Mesodermal cell (in vitro differentiated cells): ENCODE data around the gene CHST5.
"Not testable (repeated sequence)": the region's sequence is repeated elsewhere in the genome, so short reads cannot be mapped to it uniquely, and the experiment has no call there.

ENCODE experiments used
- H3K27ac ChIP-seq: 2 replicates; pipeline ENCODE4 v1.7.0; 2013; ENCODE audit warnings: mild to moderate bottlenecking, low read depth, low read length, moderate library complexity; ENCODE audit not compliant: severe bottlenecking
- H3K36me3 ChIP-seq: 2 replicates; pipeline ENCODE4 v1.7.1; 2013; ENCODE audit warnings: mild to moderate bottlenecking, low read length, moderate library complexity; ENCODE audit not compliant: control insufficient read depth, insufficient read depth
- H3K4me1 ChIP-seq: one replicate; pipeline ENCODE4 v1.7.1; 2013; ENCODE audit warnings: mild to moderate bottlenecking, low read length; ENCODE audit not compliant: insufficient read depth, control insufficient read depth, poor library complexity, severe bottlenecking
- H3K4me3 ChIP-seq: 2 replicates; pipeline ENCODE4 v1.7.0; 2013; ENCODE audit warnings: low read length, control low read depth, mild to moderate bottlenecking; ENCODE audit not compliant: insufficient read depth, poor library complexity, severe bottlenecking; ENCODE audit errors: extremely low read depth
- H3K9me3 ChIP-seq: 2 replicates; pipeline ENCODE4 v1.7.1; 2013; ENCODE audit warnings: mild to moderate bottlenecking, low read length, moderate library complexity; ENCODE audit not compliant: control insufficient read depth
- WGBS, 2 experiments: methylation state at CpG; one replicate each; pipeline ENCODE4 v1.1.5; 2013; ENCODE audit warnings: missing lambda C conversion rate in 2 of 2; ENCODE audit not compliant: insufficient coverage in 2 of 2; 5-methylcytosine and 5-hydroxymethylcytosine counted together

The CHST5 gene

DNA sequence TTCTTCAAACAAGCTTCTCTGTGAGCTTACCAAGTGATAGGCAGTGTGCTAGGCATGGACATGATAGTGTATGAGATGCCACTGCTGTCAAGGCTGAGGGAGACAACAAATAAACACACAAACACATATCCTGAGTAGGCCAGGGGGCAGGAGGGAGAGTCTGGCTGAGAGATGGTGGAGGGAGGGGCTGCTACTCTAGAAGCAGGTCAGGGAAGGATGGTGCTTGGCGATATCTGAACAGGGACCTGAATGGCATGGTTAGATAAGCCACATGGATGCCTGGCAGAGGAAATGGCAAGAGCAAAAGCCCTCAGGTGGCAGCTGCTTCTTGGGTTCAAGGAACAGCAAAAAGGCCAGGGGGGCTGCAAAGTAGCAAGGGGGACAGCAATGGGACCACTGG, 32.1 kb downstream of the CHST5 start:
- 86 to 100% methylated on average over 1 of the region's 1 CpG for WGBS, 2 experiments
- Histone ChIP-seq H3K36me3 (no peaks in the 10 kb centered on the region), H3K4me1 (no peaks in the 10 kb centered on the region), H3K4me3 (no peak overlapping the region), H3K27ac (no peak overlapping the region), H3K9me3 (no peaks in the 10 kb centered on the region)

GRCh38 chr16:75502916-75503605, 32.8 kb downstream of the CHST5 start:
- H3K4me3 ChIP-seq, result no peak overlapping the region
- H3K36me3 ChIP-seq, result no peaks in the 10 kb centered on the region
- no peaks in the 10 kb centered on the region for H3K4me1 ChIP-seq
- H3K9me3 ChIP-seq, result no peaks in the 10 kb centered on the region
- no peak overlapping the region for H3K27ac ChIP-seq
- WGBS, 2 experiments, result 90 to 91% methylated on average over 3 of the region's 4 CpGs

GRCh38 chr16:75501820-75502219, 34.1 kb downstream of the CHST5 start:
- not testable (repeated sequence) for H3K27ac ChIP-seq, H3K4me3 ChIP-seq, H3K4me1 ChIP-seq, H3K36me3 ChIP-seq, H3K9me3 ChIP-seq
- WGBS, 2 experiments, result 80% methylated on average over 1 of the region's 6 CpGs

DNA sequence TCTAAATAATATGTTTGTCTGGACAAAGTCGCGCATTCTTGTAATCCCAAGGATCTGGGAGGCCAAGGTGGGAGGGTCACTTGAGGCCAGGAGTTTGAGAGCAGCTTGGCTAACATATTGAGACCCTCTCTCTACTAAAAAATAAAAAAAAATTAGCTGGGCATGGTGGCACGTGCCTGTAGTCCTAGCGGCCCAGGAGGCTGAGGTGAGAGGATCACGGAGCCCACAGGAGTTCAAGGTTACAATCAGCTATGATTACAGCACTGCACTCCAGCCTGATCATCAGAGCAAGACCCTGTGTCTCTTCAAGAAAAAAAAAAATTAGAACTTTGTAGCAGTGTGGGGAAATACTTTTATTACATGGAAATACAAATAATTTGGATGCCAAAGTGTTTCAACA, 34.5 kb downstream of the CHST5 start:
- Histone ChIP-seq H3K9me3 (no peaks in the 10 kb centered on the region), H3K36me3 (no peaks in the 10 kb centered on the region), H3K27ac (no peak overlapping the region), H3K4me1 (no peaks in the 10 kb centered on the region), H3K4me3 (no peak overlapping the region)
- 100% methylated on average over 4 of the region's 5 CpGs; no CpG with 5 or more reads in 1 of the 2 experiments for WGBS, 2 experiments

DNA sequence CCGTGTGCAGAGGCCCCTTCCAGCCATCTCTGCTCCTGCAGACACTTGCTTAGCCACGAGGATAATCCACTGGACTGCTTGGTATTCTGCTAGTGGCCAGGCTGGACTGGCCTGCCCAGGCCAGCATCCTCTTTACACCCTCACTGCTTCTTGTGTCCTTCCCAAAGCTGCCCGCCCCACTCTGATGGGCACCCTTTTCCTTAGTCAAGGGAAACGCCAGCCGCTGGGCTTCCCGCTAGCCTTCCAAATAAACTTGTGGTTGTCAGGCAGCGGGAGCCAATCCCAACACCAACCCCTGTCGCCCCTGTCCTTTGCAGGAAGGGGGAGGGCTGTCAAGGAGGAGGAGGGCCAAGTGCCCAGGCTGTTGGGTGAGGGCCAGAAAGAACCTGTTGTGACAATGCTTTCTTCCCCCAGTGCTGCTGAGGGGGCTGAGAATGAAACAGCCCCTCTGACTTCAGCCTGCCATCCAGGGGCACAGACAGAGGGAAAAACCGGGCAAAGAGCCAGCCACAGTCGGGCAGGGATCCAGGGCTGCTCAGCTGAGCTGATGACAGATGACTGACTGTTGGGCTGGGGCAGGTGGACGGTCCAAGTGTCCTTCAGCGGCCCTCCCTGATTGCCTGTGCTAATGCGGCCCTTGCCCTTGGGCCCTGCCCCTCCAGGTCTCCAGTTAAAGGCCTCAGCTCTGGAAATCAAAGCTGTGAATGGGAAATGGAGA, 37.1 kb downstream of the CHST5 start:
- not testable (repeated sequence) for H3K4me3 ChIP-seq, H3K4me1 ChIP-seq, H3K27ac ChIP-seq, H3K36me3 ChIP-seq, H3K9me3 ChIP-seq
- WGBS, 2 experiments, result 66 to 90% methylated on average over 3 of the region's 13 CpGs

GRCh38 chr16:75497558-75497957, 38.4 kb downstream of the CHST5 start:
- Histone ChIP-seq H3K9me3 (no peaks in the 10 kb centered on the region), H3K27ac (no peak overlapping the region), H3K4me1 (no peaks in the 10 kb centered on the region), H3K4me3 (no peak overlapping the region), H3K36me3 (no peaks in the 10 kb centered on the region)
- 89 to 92% methylated on average over 4 of the region's 4 CpGs for WGBS, 2 experiments

DNA sequence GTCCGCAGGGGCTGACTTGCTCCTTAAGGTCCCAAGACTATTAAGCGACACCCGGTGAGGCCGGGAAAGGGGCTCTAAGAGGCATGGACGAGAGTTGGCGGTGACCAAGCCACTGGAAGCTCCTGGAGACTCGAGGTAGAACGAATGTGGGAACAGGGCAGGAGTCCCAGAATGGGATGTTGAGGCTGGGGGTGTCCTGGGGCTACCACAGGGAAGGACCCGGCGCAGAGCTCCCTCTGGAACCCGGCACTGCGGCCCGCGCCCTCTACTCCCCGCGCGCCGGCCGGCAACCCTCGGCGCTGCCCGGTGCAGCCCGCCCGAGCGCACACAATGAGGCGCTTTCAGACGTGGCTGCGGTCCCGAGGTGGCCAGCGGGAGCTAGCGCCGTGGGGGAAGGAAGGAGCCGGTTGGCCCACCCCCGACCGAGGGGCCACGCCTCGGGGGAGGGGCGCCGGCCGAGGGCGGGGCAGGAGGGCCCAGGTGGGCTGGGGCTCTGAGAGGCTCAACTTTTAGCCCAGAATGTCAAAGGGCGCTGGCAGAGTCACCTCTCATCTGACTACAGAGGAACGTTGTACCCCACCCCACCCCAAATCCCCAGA, 40.7 kb downstream of the CHST5 start, which contains the start of gene CHST6:
TSS of gene CHST6 (minus strand) at position 366 of the 599 bp plus-strand sequence. CDS start 15,613 bp downstream, outside the sequence.
- no peaks in the 10 kb centered on the region for H3K4me1 ChIP-seq
- H3K4me3 ChIP-seq, result peak within 1 kb of the TSS; percentile 49
- WGBS, 2 experiments, result 0 to 1% methylated on average over 21 to 35 of the region's 43 CpGs
- no peaks in the 10 kb centered on the region for H3K9me3 ChIP-seq
- no peak within 1 kb of the TSS for H3K27ac ChIP-seq
- H3K36me3 ChIP-seq, result no peaks in the 10 kb centered on the region

GRCh38 chr16:75494661-75495075, 41.2 kb downstream of the CHST5 start:
- Histone ChIP-seq H3K4me1 (no peaks in the 10 kb centered on the region), H3K4me3 (peak overlapping the region; percentile 49), H3K36me3 (no peaks in the 10 kb centered on the region), H3K9me3 (no peaks in the 10 kb centered on the region), H3K27ac (no peak overlapping the region)
- 3 to 4% methylated on average over 23 to 25 of the region's 26 CpGs for WGBS, 2 experiments

DNA sequence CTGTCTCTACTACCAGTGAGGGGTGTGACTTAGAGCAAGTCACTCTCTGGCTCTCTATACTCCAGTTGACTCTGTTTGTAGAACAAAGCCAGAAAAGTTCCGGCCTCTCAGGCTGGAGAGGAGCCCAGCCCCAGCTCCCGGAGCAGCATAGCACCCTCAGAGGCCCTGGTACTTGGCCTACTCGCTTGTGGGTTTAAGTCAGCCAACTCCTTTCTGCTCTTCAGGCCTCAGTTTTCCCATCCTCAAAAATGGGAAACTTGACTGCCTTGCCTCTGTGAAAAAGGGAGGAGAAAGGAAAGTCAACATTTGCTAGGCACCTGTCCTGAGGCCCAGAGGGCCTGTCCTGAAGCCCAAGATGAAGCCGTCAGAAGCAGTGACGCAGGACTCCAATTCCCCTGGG, 41.7 kb downstream of the CHST5 start:
- Histone ChIP-seq H3K27ac (no peak overlapping the region), H3K9me3 (no peaks in the 10 kb centered on the region), H3K4me3 (peak overlapping the region; percentile 49), H3K36me3 (no peaks in the 10 kb centered on the region), H3K4me1 (no peaks in the 10 kb centered on the region)
- 74 to 86% methylated on average over 3 to 4 of the region's 5 CpGs for WGBS, 2 experiments

DNA sequence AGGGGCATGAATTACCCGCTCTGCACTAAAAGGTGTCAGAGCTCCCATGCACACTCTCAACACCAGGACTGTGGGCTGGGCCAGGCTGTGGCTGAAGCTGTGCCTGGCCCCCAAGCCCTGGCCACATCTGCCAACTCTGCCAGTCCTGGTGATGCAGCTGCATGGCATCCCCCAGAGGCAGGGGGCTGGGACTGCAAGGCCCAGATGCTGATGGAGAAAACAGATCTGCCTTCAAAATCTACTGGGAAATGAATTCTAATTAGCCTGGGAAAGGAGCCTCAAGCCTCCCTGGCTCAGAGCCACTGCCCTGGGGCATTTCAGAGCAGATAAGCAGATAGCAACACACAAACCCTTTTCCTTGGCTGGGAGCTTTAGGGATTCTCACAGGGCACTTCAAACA, 44.0 kb downstream of the CHST5 start:
- Histone ChIP-seq H3K36me3 (no peaks in the 10 kb centered on the region), H3K4me3 (no peak overlapping the region), H3K4me1 (no peaks in the 10 kb centered on the region), H3K9me3 (no peaks in the 10 kb centered on the region), H3K27ac (no peak overlapping the region)
- WGBS, 2 experiments, result 75% methylated on average over 1 of the region's 1 CpG; no CpG with 5 or more reads in 1 of the 2 experiments

- no peaks in the 10 kb centered on the region for H3K9me3 ChIP-seq
- no peak overlapping the region for H3K27ac ChIP-seq
- H3K4me1 ChIP-seq, result no peaks in the 10 kb centered on the region
- no peak overlapping the region for H3K4me3 ChIP-seq
- H3K36me3 ChIP-seq, result no peaks in the 10 kb centered on the region
- WGBS, 2 experiments, result 92 to 100% methylated on average over 1 to 2 of the region's 2 CpGs
These were observed 47.6 kb downstream of the CHST5 start for GRCh38 chr16:75488322-75488721.
